Measurements from ENCODE around the gene OST4. TPM values are rescaled to one million over a fixed set of nuclear protein-coding genes. Genes with fewer than 3 reads are reported as not detected.

The OST4 gene
- total RNA-seq, 1 donor from 2014 or later = 398 TPM

GRCh38 chr2:27053776-27054175 lies 17.7 kb downstream of the OST4 start:
- DNase-seq (ENCODE audit: low spot score) = no peak

GRCh38 chr2:27053321-27053720 lies 18.1 kb downstream of the OST4 start:
- DNase-seq (ENCODE audit: low spot score) = no peak

GRCh38 chr2:27051902-27052645 lies 19.4 kb downstream of the OST4 start:
- peak; percentile 63 for DNase-seq (ENCODE audit: low spot score)

- peak; percentile 97 for DNase-seq (ENCODE audit: low spot score)
Measured at GRCh38 chr2:27050996-27051901, 20.2 kb downstream of the OST4 start, which contains the start of gene AGBL5. AGBL5 (plus strand) TSS chr2:27051668; CDS start chr2:27052959, 1,291 bp downstream.

GRCh38 chr2:27050281-27050995 lies 21.0 kb downstream of the OST4 start:
- DNase-seq (ENCODE audit: low spot score) = peak; percentile 94

GRCh38 chr2:27049422-27050280 lies 21.8 kb downstream of the OST4 start:
- peak; percentile 57 for DNase-seq (ENCODE audit: low spot score)

GRCh38 chr2:27042985-27043634 lies 28.3 kb downstream of the OST4 start:
- DNase-seq (ENCODE audit: low spot score) = no peak

GRCh38 chr2:27042159-27042661 lies 29.2 kb downstream of the OST4 start:
- DNase-seq (ENCODE audit: low spot score) = no peak

- no peak for DNase-seq (ENCODE audit: low spot score)
Measured at GRCh38 chr2:27041752-27042151, 29.7 kb downstream of the OST4 start.

GRCh38 chr2:27040282-27040681 lies 31.2 kb downstream of the OST4 start:
- DNase-seq (ENCODE audit: low spot score) = no peak

- DNase-seq (ENCODE audit: low spot score) = no peak
Measured at GRCh38 chr2:27039871-27040270, 31.6 kb downstream of the OST4 start.

- no peak for DNase-seq (ENCODE audit: low spot score)
Measured at GRCh38 chr2:27039426-27039825, 32.0 kb downstream of the OST4 start.

- no peak for DNase-seq (ENCODE audit: low spot score)
Measured at GRCh38 chr2:27038631-27039339, 32.7 kb downstream of the OST4 start.

- no peak for DNase-seq (ENCODE audit: low spot score)
Measured at GRCh38 chr2:27038012-27038411, 33.4 kb downstream of the OST4 start.

- DNase-seq (ENCODE audit: low spot score) = no peak
Measured at GRCh38 chr2:27033253-27033852, 38.1 kb downstream of the OST4 start.

- peak; percentile 89 for DNase-seq (ENCODE audit: low spot score)
Measured at GRCh38 chr2:27032495-27033252, 38.8 kb downstream of the OST4 start, which contains the start of gene TMEM214. TMEM214 (plus strand) TSS chr2:27032965; CDS start chr2:27033016, 51 bp downstream.

GRCh38 chr2:27029051-27029450 lies 42.4 kb downstream of the OST4 start:
- no peak for DNase-seq (ENCODE audit: low spot score)

GRCh38 chr2:27027211-27027651 lies 44.2 kb downstream of the OST4 start:
- no peak for DNase-seq (ENCODE audit: low spot score)
